DMS53 treated with DMSO at 0.1 percent for 48 hours (cell line): ENCODE data around the gene RFX1.
"Not testable (repeated sequence)": the region's sequence is repeated elsewhere in the genome, so short reads cannot be mapped to it uniquely, and the experiment has no call there.

Experiments used
- DNase-seq: peaks from one replicate; lab custom pipeline; 2025; ENCODE audit not compliant: unreplicated experiment; lab: John Stamatoyannopoulos, UW

Gene RFX1

DNA sequence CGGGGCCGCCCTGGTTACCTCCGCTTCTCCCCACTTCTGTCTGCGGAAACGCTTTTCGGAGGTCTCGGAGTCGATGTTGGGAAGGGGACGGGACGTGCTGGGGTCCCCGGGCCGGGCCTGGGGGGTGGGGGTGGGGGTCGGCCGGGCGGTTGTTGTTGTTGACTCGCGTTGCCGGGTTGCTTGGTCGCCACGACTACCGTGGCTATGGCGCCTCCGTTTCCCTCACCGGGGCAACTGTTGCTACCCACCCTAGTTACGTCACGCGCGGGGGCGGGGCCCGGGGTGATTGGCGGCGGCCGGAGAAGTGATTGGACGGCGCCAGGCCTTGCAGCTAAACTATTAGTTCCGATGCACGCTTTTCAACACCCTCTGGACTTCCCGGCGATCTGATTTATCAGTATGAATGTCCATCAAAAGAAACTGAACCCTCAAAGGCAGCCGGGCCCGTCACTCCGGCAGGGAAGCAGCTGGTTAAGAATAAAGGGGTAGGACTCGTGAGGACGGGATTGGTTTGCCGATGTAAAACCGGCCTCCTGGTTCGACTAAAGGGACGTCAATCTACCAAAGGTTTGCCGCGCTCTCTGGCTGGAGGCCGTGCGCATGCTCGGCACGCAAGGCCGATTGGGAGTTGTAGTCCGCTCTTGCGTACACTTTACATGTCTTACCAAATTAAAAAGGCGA lies at the start of gene RFX1:
Gene RFX1, minus strand, starts transcription at position 236 of the 681 bp plus-strand sequence. CDS start 12,477 bp downstream, outside the sequence.
- peak; percentile 96 for DNase-seq

DNA sequence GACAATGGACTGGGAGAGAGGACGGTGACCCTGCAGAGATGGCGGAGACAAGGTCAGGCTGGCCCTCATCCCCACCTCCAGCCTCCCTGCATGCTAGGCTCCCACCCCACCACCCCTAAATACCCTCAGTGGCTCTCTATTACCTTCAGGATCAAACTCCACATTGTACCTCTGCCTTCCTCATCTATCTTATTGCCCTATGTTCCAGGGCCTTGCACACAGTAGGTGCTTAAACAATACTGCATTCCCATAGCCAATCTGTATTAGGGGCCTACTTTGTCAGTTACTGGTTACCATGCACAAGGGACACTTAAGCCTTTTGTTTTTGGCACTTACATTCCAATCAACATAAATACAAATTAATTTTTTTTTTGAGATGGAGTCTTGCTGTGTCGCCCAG lies 49.3 kb upstream of the RFX1 start:
- no peak for DNase-seq

DNA sequence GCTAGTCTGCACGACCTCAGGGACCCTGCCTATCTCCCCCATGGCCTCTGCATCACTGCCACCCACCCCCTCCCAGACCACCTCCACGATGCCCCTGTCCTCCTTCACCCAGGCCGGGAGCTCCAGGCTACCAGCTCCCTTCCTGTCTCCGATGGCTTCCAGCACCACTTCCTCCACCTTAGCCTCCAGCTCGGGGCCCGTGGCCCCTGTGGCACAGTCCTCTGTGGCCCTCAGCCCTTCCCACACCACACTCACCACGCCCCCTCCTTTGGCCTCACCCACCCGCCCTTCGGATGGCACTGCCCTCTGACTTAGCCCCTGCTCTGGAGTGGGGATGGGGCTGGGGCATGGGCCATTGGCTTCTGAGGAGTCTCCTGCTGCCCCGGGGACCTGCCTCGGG lies 48.6 kb upstream of the RFX1 start:
- DNase-seq = no peak

DNA sequence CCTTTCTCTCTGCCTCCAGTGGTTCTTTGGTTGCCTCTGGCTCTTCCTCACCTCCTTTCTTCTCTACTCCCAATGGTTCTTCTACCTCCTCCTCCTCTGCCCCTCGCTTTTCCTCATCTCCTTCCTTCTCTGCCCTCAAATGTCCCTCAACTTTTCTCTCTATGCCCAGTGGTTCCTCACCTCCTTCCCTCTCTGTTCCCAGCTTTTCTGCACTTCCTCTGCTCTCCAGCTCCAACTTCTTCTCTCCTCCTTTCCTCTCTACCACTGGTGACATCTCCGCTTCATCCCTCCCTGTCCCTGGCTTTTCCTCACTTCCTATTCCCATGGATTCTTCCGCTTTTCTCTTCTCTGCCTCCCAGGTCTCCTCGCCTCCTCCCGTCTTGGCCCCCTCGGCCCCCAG lies 48.0 kb upstream of the RFX1 start:
- no peak for DNase-seq

GRCh38 chr19:14053500-14053899 lies 47.4 kb upstream of the RFX1 start:
- no peak for DNase-seq

DNA sequence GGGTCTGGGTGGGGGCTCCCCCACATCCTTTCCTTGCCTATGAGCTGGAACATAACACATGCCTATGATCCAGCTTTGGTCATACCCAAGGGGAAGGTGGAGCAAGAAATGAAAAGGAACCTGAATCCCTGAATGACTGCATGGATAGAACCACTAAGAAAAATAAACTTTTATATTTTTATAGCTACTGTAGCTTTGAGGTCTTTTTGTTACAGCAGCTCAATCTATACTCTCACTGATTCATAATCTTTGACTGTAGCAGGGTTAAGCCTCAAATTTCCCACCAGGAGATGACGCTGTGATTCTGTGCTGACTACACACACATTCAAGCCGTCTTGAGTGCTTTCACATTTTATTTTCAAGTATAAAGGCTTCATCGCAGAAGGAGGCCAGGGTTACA lies 46.9 kb upstream of the RFX1 start:
- DNase-seq = no peak

- DNase-seq = no peak
These were observed 46.4 kb upstream of the RFX1 start for GRCh38 chr19:14052470-14052869.

GRCh38 chr19:14051980-14052379 lies 45.9 kb upstream of the RFX1 start:
- no peak for DNase-seq

GRCh38 chr19:14050961-14051360 lies 44.8 kb upstream of the RFX1 start:
- DNase-seq = not testable (repeated sequence)

- no peak for DNase-seq
These were observed 44.4 kb upstream of the RFX1 start for GRCh38 chr19:14050512-14050911.

DNA sequence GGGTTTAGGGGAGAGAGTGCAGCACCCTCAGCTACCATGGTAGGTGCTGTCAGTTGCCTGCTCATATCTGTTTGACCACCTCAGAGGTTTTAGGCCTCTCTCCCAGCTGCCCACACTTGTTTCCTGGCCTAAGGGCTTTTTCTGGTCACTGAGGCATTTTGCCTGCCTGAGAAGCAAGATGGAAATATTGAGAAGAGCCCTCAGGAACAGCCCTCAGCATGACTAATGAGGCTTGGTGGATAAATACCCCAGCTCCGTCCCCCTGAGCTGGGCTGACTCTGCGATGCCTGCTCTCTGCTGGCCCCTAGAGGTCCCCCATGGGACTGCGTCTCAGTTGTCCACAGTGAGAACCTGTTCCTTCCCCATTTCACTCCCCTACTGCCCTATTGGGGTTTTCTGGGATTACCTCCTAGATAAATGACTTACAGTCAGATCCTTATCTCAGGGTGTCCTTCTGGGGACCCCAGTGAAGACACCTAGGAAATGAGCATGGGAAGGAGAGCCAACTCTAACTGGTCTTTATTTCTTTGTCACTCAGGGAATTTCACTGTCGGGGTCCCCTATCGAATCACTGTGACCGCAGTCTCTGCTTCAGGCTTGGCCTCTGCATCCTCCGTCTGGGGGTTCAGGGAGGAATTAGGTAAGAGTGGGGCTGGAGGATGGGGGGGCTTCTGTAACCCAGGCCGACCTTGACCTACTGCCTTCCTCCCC lies 42.5 kb upstream of the RFX1 start:
- DNase-seq = peak; percentile 27

DNA sequence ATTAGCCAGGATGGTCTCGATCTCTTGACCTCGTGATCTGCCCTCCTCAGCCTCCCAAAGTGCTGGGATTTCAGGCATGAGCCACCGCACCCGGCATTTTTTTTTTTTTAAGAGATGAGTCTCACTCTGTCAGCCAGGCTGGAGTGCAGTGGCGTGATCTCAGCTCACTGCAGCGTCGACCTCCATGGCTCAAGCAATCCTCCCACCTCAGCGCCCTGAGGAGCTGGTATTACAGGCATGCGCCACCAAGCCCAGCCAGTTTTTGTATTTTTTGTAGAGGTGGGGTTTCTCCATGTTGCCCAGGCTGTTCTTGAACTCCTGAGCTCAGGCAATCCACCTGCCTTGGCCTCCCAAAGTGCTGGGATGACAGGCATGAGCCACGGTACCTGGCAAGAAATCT lies 41.7 kb upstream of the RFX1 start:
- not testable (repeated sequence) for DNase-seq

DNA sequence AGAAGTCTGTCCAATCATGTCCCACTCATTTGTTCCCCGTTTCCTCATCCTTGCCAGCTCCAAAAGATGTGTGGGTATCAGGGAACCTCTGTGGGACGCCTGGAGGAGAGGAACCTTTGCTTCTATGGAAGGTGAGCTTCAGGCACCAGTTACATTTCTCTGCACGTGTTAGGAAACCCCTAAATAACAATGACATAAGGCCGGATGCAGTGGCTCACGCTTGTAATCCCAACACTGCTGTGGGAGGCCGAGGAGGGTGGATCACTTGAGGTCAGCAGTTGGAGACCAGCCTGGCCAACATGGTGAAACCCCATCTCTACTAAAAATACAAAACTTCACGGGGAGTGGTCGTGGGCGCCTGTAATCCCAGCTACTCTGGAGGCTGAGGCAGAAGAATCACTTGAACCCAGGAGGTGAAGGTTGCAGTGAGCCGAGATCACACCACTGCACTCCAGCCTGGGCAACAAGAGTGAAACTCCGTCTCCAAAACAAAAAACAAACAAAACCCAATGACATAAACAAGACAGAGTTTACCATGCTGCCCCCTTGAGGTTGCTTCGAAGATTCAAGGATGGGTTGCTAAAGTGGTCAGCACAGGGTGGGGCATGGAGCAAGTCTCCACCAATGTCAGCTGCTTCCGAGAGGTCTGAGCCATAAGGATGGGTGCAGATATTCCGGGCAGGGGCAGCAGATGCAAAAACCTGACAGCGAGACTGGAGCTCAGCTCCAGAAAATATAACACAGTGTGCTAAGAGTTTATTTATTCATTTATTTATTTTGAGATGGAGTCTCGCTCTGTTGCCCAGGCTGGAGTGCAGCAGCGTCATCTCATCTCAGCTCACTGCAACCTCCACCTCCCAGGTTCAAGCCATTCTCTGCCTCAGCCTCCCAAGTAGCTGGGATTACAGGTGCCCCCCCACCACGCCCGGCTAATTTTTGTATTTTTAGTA lies 36.8 kb upstream of the RFX1 start:
- DNase-seq = not testable (repeated sequence)

DNA sequence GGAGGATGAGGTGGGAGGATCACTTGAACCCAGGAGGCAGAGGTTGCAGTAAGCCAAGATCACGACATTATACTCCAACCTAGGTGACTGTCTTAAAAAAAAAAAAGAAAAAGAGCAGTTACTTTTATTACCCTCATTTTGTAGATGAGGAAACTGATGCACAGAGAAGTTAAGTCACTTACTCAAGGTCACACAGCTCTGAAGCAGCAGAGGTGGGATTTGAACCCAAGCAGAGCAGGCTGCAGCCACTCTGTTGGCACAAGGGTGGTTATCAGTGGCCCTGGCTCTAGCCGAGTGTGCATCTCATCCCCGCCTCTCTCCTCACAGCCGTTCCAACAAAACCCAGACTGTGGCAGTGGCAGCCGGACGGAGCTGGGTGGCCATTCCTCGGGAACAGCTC lies 33.1 kb upstream of the RFX1 start:
- no peak for DNase-seq

DNA sequence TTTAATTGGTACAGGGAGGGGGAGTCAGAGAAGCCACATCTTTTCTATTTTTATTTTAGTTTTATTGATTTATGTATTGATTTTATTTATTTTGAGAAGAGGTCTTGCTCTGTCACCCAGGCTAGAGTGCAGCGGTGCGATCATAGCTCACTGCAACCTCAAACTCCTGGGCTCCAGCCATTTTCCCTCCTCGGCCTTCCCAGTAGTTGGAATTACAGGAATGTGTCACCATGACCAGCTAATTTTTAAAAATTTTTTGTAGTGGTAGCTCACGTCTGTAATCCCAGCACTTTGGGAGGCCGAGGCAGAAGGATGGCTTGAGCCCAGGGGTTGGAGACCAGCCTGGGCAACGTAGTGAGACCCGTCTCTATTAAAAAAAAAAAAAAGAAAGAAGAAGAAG lies 29.6 kb upstream of the RFX1 start:
- DNase-seq = no peak

DNA sequence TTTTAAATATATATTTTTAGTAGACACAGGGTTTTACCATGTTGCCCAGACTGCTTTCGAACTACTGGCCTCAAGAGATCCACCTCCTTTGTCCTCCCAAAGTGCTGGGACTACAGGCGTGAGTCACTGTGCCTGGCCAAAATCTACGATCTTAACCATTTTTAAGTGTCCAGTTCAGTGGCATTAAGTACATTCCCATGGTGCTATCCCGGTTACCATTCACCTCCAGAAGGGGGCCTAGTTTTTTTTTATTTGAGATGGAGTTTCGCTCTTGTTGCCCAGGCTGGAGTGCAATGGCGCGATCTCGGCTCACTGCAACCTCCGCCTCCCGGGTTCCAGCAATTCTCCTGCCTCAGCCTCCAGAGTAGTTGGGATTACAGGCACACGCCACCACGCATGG lies 29.0 kb upstream of the RFX1 start:
- not testable (repeated sequence) for DNase-seq

DNA sequence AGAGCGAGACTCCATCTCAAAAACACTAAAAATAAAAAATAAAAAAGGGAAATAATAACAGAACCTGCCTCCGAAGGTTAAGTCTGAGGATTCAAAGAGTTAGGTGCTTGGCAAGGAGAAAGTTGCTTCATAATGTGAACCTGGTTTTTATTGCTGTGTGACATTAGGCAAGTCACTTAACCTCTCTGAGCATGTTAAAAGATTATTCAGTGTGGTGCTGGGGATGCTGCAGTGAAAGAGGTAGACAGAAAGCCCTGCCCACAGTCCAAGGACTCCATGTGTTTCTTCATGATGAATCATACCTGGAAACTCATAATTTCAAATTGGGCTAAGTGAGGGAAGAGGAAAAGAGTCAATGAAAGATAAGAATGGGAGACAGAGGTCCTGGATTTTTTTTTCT lies 27.8 kb upstream of the RFX1 start:
- no peak for DNase-seq

DNA sequence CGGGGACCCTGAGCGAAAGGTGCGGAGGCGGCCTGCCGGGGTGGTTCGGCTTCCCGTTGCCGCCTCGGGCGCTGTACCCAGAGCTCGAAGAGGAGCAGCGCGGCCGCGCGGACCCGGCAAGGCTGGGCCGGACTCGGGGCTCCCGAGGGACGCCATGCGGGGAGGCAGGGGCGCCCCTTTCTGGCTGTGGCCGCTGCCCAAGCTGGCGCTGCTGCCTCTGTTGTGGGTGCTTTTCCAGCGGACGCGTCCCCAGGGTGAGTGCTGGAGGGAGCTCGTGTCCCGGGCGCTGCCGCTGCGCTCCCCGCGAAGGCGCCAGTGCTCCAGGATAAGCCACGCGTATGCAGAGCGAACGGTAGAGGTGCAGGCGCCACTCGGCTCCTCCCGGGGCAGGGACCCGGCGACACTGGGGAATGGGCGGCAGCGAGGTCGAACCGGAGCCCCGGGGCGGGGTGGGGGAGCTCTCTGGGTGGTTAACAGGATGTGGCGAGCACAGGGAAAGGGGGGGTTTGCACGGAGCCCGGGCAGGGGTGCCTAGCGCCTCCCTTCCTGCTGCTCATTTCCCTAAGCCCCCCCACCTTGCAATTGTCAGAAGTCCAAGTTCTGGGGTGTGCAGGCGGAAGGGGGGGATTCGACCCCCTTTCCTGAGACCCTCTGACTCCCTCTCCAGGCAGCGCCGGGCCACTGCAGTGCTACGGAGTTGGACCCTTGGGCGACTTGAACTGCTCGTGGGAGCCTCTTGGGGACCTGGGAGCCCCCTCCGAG lies 25.8 kb upstream of the RFX1 start, which contains the start of gene IL27RA:
Gene IL27RA, plus strand, starts transcription at position 44 of the 762 bp plus-strand sequence. Its CDS starts 111 bp downstream, at position 155.
- DNase-seq = no peak

- no peak for DNase-seq
These were observed 25.0 kb upstream of the RFX1 start for GRCh38 chr19:14030997-14031718.

- DNase-seq = no peak
These were observed 22.8 kb upstream of the RFX1 start for GRCh38 chr19:14028901-14029300.
